Measurements from ENCODE around the gene UFSP2.
"Not testable (repeated sequence)": the region's sequence is repeated elsewhere in the genome, so short reads cannot be mapped to it uniquely, and the experiment has no call there.

The UFSP2 gene

GRCh38 chr4:185381288-185382196 lies 44.2 kb downstream of the UFSP2 start:
- no peak for DNase-seq

GRCh38 chr4:185380320-185380719 lies 45.4 kb downstream of the UFSP2 start:
- no peak for DNase-seq

GRCh38 chr4:185379326-185380295 lies 46.2 kb downstream of the UFSP2 start:
- no peak for DNase-seq

- DNase-seq, result no peak
These were observed 47.5 kb downstream of the UFSP2 start for GRCh38 chr4:185378264-185378663.

- no peak for DNase-seq
These were observed 51.2 kb downstream of the UFSP2 start for GRCh38 chr4:185374573-185374972.

GRCh38 chr4:185374027-185374426 lies 51.7 kb downstream of the UFSP2 start:
- DNase-seq, result no peak

- DNase-seq, result no peak
These were observed 54.1 kb downstream of the UFSP2 start for GRCh38 chr4:185371702-185372101.

GRCh38 chr4:185370268-185370949 lies 55.4 kb downstream of the UFSP2 start:
- no peak for DNase-seq

GRCh38 chr4:185369731-185370130 lies 56.0 kb downstream of the UFSP2 start:
- DNase-seq, result no peak

GRCh38 chr4:185364886-185365285 lies 60.9 kb downstream of the UFSP2 start:
- DNase-seq, result no peak

GRCh38 chr4:185363251-185363650 lies 62.5 kb downstream of the UFSP2 start:
- DNase-seq, result no peak

GRCh38 chr4:185362570-185362969 lies 63.2 kb downstream of the UFSP2 start:
- DNase-seq, result not testable (repeated sequence)

- no peak for DNase-seq
These were observed 63.9 kb downstream of the UFSP2 start for GRCh38 chr4:185361872-185362271.

GRCh38 chr4:185359767-185360446 lies 65.9 kb downstream of the UFSP2 start:
- no peak for DNase-seq

- no peak for DNase-seq
These were observed 66.8 kb downstream of the UFSP2 start for GRCh38 chr4:185358959-185359358.

- no peak for DNase-seq
These were observed 67.2 kb downstream of the UFSP2 start for GRCh38 chr4:185358514-185358913.

GRCh38 chr4:185357733-185358440 lies 67.9 kb downstream of the UFSP2 start:
- no peak for DNase-seq

GRCh38 chr4:185357211-185357610 lies 68.6 kb downstream of the UFSP2 start:
- DNase-seq, result peak; percentile 18

- no peak for DNase-seq
These were observed 73.0 kb downstream of the UFSP2 start for GRCh38 chr4:185352741-185353140.

- no peak for DNase-seq
These were observed 73.6 kb downstream of the UFSP2 start for GRCh38 chr4:185352202-185352601.

GRCh38 chr4:185351691-185352090 lies 74.1 kb downstream of the UFSP2 start:
- no peak for DNase-seq
